ENCODE data around the gene HTT. TPM values are rescaled to one million over a fixed set of nuclear protein-coding genes. Genes with fewer than 3 reads are reported as not detected.

Gene HTT
- total RNA-seq, 1 experiment from 2014 or later: 85.4 TPM

DNA sequence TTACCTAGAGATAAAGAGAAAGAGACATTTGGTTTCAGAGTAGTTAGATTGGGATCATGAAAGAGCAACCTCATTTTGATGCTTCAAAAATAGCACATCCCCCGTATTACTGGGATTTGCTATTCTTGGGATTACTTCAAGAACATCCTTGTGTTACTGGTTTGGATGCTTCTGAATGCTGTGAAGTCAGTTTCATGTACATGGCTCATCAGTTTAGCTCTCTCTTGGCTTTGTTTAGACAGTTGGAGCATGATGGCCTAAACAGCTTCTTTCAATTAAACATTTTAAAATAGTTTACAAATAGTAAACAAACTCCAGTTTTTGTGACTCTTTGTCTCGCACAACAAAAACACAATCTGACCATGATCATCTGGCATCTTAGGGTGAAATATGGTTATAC, 23.9 kb downstream of the HTT start:
- H3K27ac Mint-ChIP-seq: no peak overlapping the region
- H3K9me3 Mint-ChIP-seq: peaks cover 2% of the 10 kb centered on the region; the same call in 1 of the 2 replicates
- no peaks in the 10 kb centered on the region; the same call in 1 of the 2 replicates for H3K4me1 Mint-ChIP-seq
- POLR2A ChIA-PET: no interaction called here
- ATAC-seq (no peak), DNase-seq (ENCODE audit: low spot score) (no peak)
- no peak overlapping the region for H3K4me3 Mint-ChIP-seq
- no peaks in the 10 kb centered on the region for H3K27me3 Mint-ChIP-seq (ENCODE audit: low read depth)
- TF ChIP-seq, protein P1, sequence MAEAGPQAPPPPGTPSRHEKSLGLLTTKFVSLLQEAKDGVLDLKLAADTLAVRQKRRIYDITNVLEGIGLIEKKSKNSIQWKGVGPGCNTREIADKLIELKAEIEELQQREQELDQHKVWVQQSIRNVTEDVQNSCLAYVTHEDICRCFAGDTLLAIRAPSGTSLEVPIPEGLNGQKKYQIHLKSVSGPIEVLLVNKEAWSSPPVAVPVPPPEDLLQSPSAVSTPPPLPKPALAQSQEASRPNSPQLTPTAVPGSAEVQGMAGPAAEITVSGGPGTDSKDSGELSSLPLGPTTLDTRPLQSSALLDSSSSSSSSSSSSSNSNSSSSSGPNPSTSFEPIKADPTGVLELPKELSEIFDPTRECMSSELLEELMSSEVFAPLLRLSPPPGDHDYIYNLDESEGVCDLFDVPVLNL (CRISPR knock-in tag; IDR thresholded peaks at IDR 0.05; ENCODE audit: borderline replicate concordance, low read depth): no peak
- no peak for TF ChIP-seq RORB (CRISPR knock-in tag; IDR thresholded peaks at IDR 0.05)
- TF ChIP-seq HMGA2 (CRISPR knock-in tag; IDR thresholded peaks at IDR 0.05): no peak
- no peak for TF ChIP-seq JAZF1 (CRISPR knock-in tag; IDR thresholded peaks at IDR 0.05)
- no peak for TF ChIP-seq SMAD3 (CRISPR knock-in tag; IDR thresholded peaks at IDR 0.05; ENCODE audit: borderline replicate concordance)
- no peak for TF ChIP-seq RELA (CRISPR knock-in tag; IDR thresholded peaks at IDR 0.05; ENCODE audit: borderline replicate concordance)
- TF ChIP-seq, protein P2, sequence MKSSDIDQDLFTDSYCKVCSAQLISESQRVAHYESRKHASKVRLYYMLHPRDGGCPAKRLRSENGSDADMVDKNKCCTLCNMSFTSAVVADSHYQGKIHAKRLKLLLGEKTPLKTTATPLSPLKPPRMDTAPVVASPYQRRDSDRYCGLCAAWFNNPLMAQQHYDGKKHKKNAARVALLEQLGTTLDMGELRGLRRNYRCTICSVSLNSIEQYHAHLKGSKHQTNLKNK (CRISPR knock-in tag; IDR thresholded peaks at IDR 0.05): no peak
- TF ChIP-seq, protein P3, sequence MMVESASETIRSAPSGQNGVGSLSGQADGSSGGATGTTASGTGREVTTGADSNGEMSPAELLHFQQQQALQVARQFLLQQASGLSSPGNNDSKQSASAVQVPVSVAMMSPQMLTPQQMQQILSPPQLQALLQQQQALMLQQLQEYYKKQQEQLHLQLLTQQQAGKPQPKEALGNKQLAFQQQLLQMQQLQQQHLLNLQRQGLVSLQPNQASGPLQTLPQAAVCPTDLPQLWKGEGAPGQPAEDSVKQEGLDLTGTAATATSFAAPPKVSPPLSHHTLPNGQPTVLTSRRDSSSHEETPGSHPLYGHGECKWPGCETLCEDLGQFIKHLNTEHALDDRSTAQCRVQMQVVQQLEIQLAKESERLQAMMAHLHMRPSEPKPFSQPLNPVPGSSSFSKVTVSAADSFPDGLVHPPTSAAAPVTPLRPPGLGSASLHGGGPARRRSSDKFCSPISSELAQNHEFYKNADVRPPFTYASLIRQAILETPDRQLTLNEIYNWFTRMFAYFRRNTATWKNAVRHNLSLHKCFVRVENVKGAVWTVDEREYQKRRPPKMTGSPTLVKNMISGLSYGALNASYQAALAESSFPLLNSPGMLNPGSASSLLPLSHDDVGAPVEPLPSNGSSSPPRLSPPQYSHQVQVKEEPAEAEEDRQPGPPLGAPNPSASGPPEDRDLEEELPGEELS (CRISPR knock-in tag; IDR thresholded peaks at IDR 0.05): no peak
- TF ChIP-seq, protein P4, sequence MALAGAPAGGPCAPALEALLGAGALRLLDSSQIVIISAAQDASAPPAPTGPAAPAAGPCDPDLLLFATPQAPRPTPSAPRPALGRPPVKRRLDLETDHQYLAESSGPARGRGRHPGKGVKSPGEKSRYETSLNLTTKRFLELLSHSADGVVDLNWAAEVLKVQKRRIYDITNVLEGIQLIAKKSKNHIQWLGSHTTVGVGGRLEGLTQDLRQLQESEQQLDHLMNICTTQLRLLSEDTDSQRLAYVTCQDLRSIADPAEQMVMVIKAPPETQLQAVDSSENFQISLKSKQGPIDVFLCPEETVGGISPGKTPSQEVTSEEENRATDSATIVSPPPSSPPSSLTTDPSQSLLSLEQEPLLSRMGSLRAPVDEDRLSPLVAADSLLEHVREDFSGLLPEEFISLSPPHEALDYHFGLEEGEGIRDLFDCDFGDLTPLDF (CRISPR knock-in tag; IDR thresholded peaks at IDR 0.05): no peak
- no peak for TF ChIP-seq NR3C1 (CRISPR knock-in tag; conservative IDR thresholded peaks at IDR 0.05; ENCODE audit: low read depth)
- TF ChIP-seq, protein P5, sequence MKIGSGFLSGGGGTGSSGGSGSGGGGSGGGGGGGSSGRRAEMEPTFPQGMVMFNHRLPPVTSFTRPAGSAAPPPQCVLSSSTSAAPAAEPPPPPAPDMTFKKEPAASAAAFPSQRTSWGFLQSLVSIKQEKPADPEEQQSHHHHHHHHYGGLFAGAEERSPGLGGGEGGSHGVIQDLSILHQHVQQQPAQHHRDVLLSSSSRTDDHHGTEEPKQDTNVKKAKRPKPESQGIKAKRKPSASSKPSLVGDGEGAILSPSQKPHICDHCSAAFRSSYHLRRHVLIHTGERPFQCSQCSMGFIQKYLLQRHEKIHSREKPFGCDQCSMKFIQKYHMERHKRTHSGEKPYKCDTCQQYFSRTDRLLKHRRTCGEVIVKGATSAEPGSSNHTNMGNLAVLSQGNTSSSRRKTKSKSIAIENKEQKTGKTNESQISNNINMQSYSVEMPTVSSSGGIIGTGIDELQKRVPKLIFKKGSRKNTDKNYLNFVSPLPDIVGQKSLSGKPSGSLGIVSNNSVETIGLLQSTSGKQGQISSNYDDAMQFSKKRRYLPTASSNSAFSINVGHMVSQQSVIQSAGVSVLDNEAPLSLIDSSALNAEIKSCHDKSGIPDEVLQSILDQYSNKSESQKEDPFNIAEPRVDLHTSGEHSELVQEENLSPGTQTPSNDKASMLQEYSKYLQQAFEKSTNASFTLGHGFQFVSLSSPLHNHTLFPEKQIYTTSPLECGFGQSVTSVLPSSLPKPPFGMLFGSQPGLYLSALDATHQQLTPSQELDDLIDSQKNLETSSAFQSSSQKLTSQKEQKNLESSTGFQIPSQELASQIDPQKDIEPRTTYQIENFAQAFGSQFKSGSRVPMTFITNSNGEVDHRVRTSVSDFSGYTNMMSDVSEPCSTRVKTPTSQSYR (CRISPR knock-in tag; IDR thresholded peaks at IDR 0.05): no peak
- no peak for TF ChIP-seq NR1H2 (CRISPR knock-in tag; IDR thresholded peaks at IDR 0.05)
- TF ChIP-seq CREM (CRISPR knock-in tag; IDR thresholded peaks at IDR 0.05): no peak
- TF ChIP-seq TP53 (CRISPR knock-in tag; IDR thresholded peaks at IDR 0.05): no peak
- no peak for TF ChIP-seq GABPB1 (CRISPR knock-in tag; IDR thresholded peaks at IDR 0.05)
- TF ChIP-seq, protein P6, sequence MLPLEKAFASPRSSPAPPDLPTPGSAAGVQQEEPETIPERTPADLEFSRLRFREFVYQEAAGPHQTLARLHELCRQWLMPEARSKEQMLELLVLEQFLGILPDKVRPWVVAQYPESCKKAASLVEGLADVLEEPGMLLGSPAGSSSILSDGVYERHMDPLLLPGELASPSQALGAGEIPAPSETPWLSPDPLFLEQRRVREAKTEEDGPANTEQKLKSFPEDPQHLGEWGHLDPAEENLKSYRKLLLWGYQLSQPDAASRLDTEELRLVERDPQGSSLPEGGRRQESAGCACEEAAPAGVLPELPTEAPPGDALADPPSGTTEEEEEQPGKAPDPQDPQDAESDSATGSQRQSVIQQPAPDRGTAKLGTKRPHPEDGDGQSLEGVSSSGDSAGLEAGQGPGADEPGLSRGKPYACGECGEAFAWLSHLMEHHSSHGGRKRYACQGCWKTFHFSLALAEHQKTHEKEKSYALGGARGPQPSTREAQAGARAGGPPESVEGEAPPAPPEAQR (CRISPR knock-in tag; IDR thresholded peaks at IDR 0.05): no peak
- no peak for TF ChIP-seq FOXK1 (CRISPR knock-in tag; IDR thresholded peaks at IDR 0.05)
- no peak for TF ChIP-seq ZBTB21 (CRISPR knock-in tag; IDR thresholded peaks at IDR 0.05; ENCODE audit: borderline replicate concordance)
- no peak for TF ChIP-seq ZNF416 (CRISPR knock-in tag; IDR thresholded peaks at IDR 0.05)
- TF ChIP-seq, protein P7, sequence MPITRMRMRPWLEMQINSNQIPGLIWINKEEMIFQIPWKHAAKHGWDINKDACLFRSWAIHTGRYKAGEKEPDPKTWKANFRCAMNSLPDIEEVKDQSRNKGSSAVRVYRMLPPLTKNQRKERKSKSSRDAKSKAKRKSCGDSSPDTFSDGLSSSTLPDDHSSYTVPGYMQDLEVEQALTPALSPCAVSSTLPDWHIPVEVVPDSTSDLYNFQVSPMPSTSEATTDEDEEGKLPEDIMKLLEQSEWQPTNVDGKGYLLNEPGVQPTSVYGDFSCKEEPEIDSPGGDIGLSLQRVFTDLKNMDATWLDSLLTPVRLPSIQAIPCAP (CRISPR knock-in tag; IDR thresholded peaks at IDR 0.05): no peak
- CTCF ChIA-PET: no interaction called here
- H3K36me3 Mint-ChIP-seq: peaks cover 51% of the 10 kb centered on the region

All from WTC11 (cell line).